Fibroblast of the conjunctiva (primary cell): Measurements from ENCODE around the gene PER3.

ENCODE experiments used
- DNase-seq: peaks from one replicate; pipeline ENCODE4 v3.0.0-alpha.2; 2010; ENCODE audit warnings: low read depth

PER3 gene

GRCh38 chr1:7833035-7833434 lies 48.9 kb downstream of the PER3 start:
- no peak for DNase-seq

GRCh38 chr1:7838714-7839113 lies 54.6 kb downstream of the PER3 start:
- DNase-seq: no peak

- no peak for DNase-seq
Observed at GRCh38 chr1:7839526-7839925, 55.4 kb downstream of the PER3 start.

- DNase-seq: no peak
Observed at GRCh38 chr1:7842517-7842916, 58.4 kb downstream of the PER3 start.

GRCh38 chr1:7845761-7846160 lies 61.7 kb downstream of the PER3 start:
- no peak for DNase-seq

DNA sequence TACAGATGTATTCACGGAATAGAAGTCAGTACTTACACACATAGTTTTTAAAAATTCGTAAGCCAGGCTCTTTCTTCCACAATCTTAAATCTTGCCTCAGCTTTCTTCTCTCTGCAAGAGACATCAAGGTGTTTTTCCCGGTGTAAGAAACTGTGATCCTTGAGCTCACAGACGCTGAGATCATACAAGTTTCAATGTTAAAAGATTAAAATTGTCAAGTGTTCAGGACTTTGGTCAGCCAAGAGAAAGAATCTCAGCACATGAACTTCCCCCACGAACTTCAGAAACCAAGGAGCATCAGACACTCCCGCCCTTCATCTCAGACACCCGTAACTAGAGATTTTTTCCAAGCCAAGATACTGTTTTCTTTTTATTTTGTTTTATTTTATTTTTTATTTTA lies 62.6 kb downstream of the PER3 start:
- no peak for DNase-seq

DNA sequence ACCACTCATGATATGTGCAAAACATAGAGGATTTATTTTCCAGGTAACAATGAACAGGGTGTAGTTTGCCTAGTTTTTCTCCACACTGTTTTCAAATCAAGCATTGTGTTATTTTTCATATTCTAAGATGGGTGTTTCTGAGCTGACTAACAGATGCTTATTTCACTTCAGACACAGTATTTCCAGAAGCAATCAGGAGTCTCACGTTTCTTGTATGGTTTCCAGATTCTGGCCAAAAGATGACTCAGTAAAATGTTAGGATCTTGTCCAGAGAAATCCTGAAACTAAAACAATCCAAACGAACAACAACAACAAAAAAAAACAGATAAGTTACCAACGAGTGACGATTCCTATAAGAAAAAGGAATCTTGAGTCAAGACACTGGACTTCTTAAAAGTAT lies 63.5 kb downstream of the PER3 start:
- peak; percentile 71 for DNase-seq

DNA sequence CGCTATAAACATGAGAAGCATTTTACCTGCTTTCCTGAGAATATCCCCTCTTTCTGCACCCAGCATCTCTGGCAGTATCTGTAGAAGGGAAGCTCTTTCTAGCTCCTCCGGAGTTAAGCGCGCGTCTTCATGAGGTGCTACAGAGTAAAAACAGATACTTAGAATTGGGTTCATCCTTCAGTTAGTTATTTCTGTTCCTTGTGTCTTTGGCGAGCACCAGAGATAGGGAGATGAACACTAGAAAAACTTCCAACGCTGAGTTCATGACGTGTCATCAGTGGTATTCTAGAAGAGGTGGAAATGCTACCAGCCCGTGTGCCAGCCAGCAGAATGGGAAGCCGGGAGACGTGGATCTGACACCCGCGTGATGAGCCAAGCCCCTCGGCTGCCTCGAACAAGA lies 66.7 kb downstream of the PER3 start:
- no peak for DNase-seq

GRCh38 chr1:7852804-7853683 lies 69.0 kb downstream of the PER3 start, which contains the start of gene UTS2:
UTS2 (minus strand) TSS chr1:7853065; CDS start chr1:7853003, 62 bp downstream.
- no peak for DNase-seq

DNA sequence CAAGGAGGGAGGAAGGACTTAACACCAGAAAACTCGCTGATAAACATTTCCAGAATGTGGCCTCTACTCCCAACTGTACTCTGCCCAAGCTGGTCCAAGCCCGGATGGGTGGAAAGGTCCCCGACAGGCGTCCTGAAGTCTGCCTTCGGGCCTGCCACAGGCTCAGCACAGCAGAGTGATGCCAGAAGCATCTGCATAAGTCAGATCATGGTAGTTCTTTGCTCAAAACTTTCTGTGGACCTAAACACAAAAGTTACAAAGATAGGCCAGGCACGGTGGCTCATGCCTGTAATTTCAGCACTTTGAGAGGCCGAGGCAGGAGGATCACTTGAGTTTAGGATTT lies 69.6 kb downstream of the PER3 start:
- DNase-seq: no peak

DNA sequence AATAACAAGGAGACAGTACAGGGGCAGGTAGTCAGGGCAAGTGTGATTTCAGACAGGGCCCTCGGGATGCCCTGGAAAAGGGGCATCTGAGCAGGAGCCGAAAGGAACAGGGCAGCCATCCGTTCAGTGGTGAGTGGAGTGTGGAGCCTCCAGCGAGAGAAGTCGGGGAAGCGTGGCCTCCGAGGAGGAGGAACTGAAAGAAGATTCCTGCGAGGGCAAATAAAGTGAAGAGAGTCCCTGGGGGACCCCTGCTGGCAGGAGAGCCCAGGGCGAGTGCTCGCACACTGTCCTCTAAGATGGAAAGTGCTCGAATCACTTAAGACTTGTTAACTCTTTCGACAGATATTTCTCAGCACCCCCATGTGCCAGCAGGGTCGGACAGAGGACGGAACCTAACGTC lies 72.3 kb downstream of the PER3 start:
- DNase-seq: no peak

GRCh38 chr1:7857000-7857399 lies 72.9 kb downstream of the PER3 start:
- DNase-seq: no peak

GRCh38 chr1:7857985-7858384 lies 73.9 kb downstream of the PER3 start:
- DNase-seq: no peak

GRCh38 chr1:7859406-7859805 lies 75.3 kb downstream of the PER3 start:
- DNase-seq: no peak

- DNase-seq: no peak
Observed at GRCh38 chr1:7860130-7860529, 76.0 kb downstream of the PER3 start.

DNA sequence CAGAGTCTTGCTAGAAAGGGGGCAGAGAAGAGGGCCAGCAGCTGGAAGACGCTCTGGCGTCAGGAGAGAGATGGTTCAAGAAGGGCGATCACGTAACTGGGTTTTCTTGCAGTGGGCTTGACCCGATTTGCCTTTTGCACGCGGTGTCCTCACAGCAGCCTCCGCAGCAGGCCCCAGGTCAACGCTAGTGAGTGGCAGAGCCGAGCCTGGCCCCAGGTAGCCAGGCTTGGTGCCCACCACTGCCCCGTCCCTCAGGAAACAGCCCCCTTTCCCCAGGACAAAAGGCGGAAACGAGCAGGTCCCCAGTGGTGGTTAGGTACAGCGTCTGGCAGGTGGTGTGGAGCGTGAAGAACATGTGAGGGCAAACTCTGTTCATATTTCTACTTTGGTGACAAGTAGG lies 77.4 kb downstream of the PER3 start:
- DNase-seq: no peak

- no peak for DNase-seq
Observed at GRCh38 chr1:7862211-7863060, 78.3 kb downstream of the PER3 start.

GRCh38 chr1:7863756-7864328 lies 79.8 kb downstream of the PER3 start:
- DNase-seq: no peak

GRCh38 chr1:7865978-7866377 lies 81.9 kb downstream of the PER3 start:
- no peak for DNase-seq

GRCh38 chr1:7868070-7868780 lies 84.1 kb downstream of the PER3 start:
- no peak for DNase-seq

DNA sequence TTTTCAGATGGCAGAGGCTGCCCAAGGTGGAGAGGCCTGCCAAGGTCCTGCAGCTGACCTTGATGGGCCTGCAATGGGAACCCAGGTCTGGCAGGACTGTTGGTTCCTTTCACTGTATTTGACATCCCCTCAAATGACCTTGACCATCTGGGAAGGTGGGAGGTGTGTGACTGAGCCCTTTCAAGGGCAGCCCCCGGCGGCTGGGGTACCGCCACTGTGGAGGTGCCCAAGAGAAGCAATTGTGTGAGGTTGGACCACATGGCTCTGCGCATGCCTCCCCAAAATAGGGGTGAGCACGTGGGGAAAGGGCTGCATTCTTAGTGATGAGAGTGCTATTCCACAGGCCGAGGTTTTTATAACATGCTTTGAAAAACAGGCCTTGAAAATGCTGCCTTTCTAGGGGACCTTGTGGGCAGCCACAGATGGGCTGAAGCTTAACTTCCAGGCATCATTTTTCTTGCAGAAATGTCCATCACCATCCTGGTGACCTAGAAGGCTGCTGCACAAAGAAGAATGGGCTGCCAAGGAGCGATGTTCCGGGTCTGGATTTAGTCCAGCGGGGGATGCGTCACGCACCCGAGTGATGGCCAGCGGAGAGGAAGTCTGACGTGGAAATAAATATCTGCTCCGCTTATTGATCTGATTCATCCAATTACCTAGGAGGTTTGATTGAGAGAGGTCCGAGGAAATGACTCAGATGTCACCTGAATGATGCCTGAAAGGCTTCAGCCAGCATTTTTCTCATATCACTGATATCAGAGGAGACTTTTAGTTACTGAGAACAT lies 85.2 kb downstream of the PER3 start:
- no peak for DNase-seq
